Measurements from ENCODE around the gene TEX30.

DNA sequence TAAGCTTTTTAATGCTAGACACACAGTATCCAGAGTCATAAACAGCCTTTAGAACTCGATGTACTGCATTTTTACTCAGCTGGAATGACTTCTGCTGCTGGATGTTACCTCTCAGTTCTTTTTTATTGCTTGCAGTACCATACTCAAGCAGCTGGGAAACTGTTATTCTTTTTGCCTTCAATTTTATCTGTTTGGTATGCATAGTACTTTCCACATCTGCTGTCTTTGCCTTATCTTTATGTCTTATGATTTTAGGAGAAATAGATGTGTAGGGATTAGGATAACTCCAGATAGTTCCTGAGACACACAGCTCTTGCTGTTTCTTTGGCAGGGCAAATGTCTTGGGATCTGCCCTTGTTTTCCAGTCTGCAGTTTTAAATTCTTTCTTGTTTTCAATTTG lies 31.5 kb downstream of the TEX30 start:
- TF ChIP-seq, protein P1, sequence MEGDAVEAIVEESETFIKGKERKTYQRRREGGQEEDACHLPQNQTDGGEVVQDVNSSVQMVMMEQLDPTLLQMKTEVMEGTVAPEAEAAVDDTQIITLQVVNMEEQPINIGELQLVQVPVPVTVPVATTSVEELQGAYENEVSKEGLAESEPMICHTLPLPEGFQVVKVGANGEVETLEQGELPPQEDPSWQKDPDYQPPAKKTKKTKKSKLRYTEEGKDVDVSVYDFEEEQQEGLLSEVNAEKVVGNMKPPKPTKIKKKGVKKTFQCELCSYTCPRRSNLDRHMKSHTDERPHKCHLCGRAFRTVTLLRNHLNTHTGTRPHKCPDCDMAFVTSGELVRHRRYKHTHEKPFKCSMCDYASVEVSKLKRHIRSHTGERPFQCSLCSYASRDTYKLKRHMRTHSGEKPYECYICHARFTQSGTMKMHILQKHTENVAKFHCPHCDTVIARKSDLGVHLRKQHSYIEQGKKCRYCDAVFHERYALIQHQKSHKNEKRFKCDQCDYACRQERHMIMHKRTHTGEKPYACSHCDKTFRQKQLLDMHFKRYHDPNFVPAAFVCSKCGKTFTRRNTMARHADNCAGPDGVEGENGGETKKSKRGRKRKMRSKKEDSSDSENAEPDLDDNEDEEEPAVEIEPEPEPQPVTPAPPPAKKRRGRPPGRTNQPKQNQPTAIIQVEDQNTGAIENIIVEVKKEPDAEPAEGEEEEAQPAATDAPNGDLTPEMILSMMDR (IDR thresholded peaks at IDR 0.05; ENCODE audit: extremely low read depth in 1 of 2, insufficient read depth in 1 of 2, low read depth in 1 of 2, low read length in 2 of 2): no peak
- no peak for TF ChIP-seq EZH2 (IDR thresholded peaks at IDR 0.05; ENCODE audit: borderline replicate concordance, low read depth, low read length, severe bottlenecking)

Data from endothelial cell of umbilical vein (primary cell).